Glutamatergic neuron (in vitro differentiated cells): ENCODE data around the gene PBOV1. TPM values are rescaled to one million over a fixed set of nuclear protein-coding genes. Genes with fewer than 3 reads are reported as not detected.

Source experiments
- DNase-seq: peaks from one replicate; pipeline ENCODE4 v3.0.0; 2022
- H3K27ac Mint-ChIP-seq: one replicate; pipeline ENCODE4 v1.8.0; 2020; ENCODE audit warnings: mild to moderate bottlenecking, mixed read lengths, inconsistent platforms; ENCODE audit not compliant: unreplicated experiment
- H3K27me3 Mint-ChIP-seq: one replicate; pipeline ENCODE4 v1.8.0; 2020; ENCODE audit warnings: mild to moderate bottlenecking, moderate library complexity, mixed read lengths, inconsistent platforms; ENCODE audit not compliant: unreplicated experiment
- H3K36me3 Mint-ChIP-seq: one replicate; pipeline ENCODE4 v1.8.0; 2020; ENCODE audit warnings: mild to moderate bottlenecking, mixed read lengths, inconsistent platforms; ENCODE audit not compliant: unreplicated experiment
- H3K4me1 Mint-ChIP-seq: one replicate; pipeline ENCODE4 v1.8.0; 2020; ENCODE audit warnings: mild to moderate bottlenecking, low read depth, mixed read lengths, inconsistent platforms; ENCODE audit not compliant: unreplicated experiment
- H3K4me3 Mint-ChIP-seq: one replicate; pipeline ENCODE4 v1.8.0; 2020; ENCODE audit warnings: mild to moderate bottlenecking, mixed read lengths, inconsistent platforms; ENCODE audit not compliant: unreplicated experiment
- H3K9me3 Mint-ChIP-seq: one replicate; pipeline ENCODE4 v1.8.0; 2020; ENCODE audit warnings: mild to moderate bottlenecking, moderate library complexity, mixed read lengths, inconsistent platforms; ENCODE audit not compliant: unreplicated experiment
- CTCF ChIP-seq: fragments of 200-600 bp; sonication (generic); IDR thresholded peaks from one replicate; pipeline ENCODE4 v1.5.0; 2021; ENCODE audit not compliant: partially characterized antibody, unreplicated experiment
- total RNA-seq: library from RNA; stranded (reverse); fragmentation: NEBNext Ultra II Directional; extraction: Animal tissue kit (Norgen Biotek cat#: 25700); gene quantifications from one replicate; pipeline ENCODE4 v1.2.1, GENCODE V29; 2021; ENCODE audit not compliant: unreplicated experiment

PBOV1 gene
- total RNA-seq, 1 donor from 2014 or later: not detected

GRCh38 chr6:138239774-138240173, 21.5 kb upstream of the PBOV1 start:
- H3K9me3 Mint-ChIP-seq: no peaks in the 10 kb centered on the region
- H3K27me3 Mint-ChIP-seq: peaks cover 3% of the 10 kb centered on the region
- no peak overlapping the region for H3K27ac Mint-ChIP-seq
- no peak for DNase-seq
- H3K4me1 Mint-ChIP-seq: peaks cover 8% of the 10 kb centered on the region
- no peaks in the 10 kb centered on the region for H3K36me3 Mint-ChIP-seq
- no peak for TF ChIP-seq CTCF
- H3K4me3 Mint-ChIP-seq: no peak overlapping the region

- H3K4me3 Mint-ChIP-seq: no peak overlapping the region
- H3K4me1 Mint-ChIP-seq: peaks cover 8% of the 10 kb centered on the region
- no peaks in the 10 kb centered on the region for H3K9me3 Mint-ChIP-seq
- TF ChIP-seq CTCF: no peak
- no peak for DNase-seq
- H3K27ac Mint-ChIP-seq: no peak overlapping the region
- peaks cover 3% of the 10 kb centered on the region for H3K27me3 Mint-ChIP-seq
- no peaks in the 10 kb centered on the region for H3K36me3 Mint-ChIP-seq
Observed at GRCh38 chr6:138238368-138238767, 20.1 kb upstream of the PBOV1 start.

- DNase-seq: no peak
- Mint-ChIP-seq H3K4me3 (no peak overlapping the region), H3K27me3 (peaks cover 3% of the 10 kb centered on the region), H3K27ac (no peak overlapping the region), H3K36me3 (no peaks in the 10 kb centered on the region), H3K9me3 (no peaks in the 10 kb centered on the region), H3K4me1 (peaks cover 8% of the 10 kb centered on the region)
- TF ChIP-seq CTCF: no peak
Observed at GRCh38 chr6:138237463-138237862, 19.2 kb upstream of the PBOV1 start.

- no peak for TF ChIP-seq CTCF
- no peak overlapping the region for H3K27ac Mint-ChIP-seq
- H3K4me1 Mint-ChIP-seq: peaks cover 7% of the 10 kb centered on the region
- H3K36me3 Mint-ChIP-seq: no peaks in the 10 kb centered on the region
- H3K4me3 Mint-ChIP-seq: no peak overlapping the region
- H3K9me3 Mint-ChIP-seq: no peaks in the 10 kb centered on the region
- DNase-seq: no peak
- peaks cover 3% of the 10 kb centered on the region for H3K27me3 Mint-ChIP-seq
Observed at GRCh38 chr6:138235693-138236092, 17.4 kb upstream of the PBOV1 start.

- H3K9me3 Mint-ChIP-seq: no peaks in the 10 kb centered on the region
- no peaks in the 10 kb centered on the region for H3K27me3 Mint-ChIP-seq
- peaks cover 6% of the 10 kb centered on the region for H3K4me1 Mint-ChIP-seq
- no peak overlapping the region for H3K4me3 Mint-ChIP-seq
- TF ChIP-seq CTCF: no peak
- DNase-seq: no peak
- no peaks in the 10 kb centered on the region for H3K36me3 Mint-ChIP-seq
- no peak overlapping the region for H3K27ac Mint-ChIP-seq
Observed at GRCh38 chr6:138235205-138235604, 16.9 kb upstream of the PBOV1 start.
